ENCODE results near the gene CHCHD6.
"Not testable (repeated sequence)": the region's sequence is repeated elsewhere in the genome, so short reads cannot be mapped to it uniquely, and the experiment has no call there.

Gene CHCHD6

GRCh38 chr3:126773167-126773566 lies 69.1 kb downstream of the CHCHD6 start:
- no peak for DNase-seq

GRCh38 chr3:126773783-126774182 lies 69.7 kb downstream of the CHCHD6 start:
- no peak for DNase-seq

- no peak for DNase-seq
These were observed 73.3 kb downstream of the CHCHD6 start for GRCh38 chr3:126777366-126777765.

- no peak for DNase-seq
These were observed 76.6 kb downstream of the CHCHD6 start for GRCh38 chr3:126780666-126781065.

- no peak for DNase-seq
These were observed 77.4 kb downstream of the CHCHD6 start for GRCh38 chr3:126781406-126781805.

- no peak for DNase-seq
These were observed 78.0 kb downstream of the CHCHD6 start for GRCh38 chr3:126781889-126782491.

- no peak for DNase-seq
These were observed 78.5 kb downstream of the CHCHD6 start for GRCh38 chr3:126782536-126782935.

- DNase-seq = no peak
These were observed 80.2 kb downstream of the CHCHD6 start for GRCh38 chr3:126784254-126784653.

GRCh38 chr3:126791320-126791719 lies 87.3 kb downstream of the CHCHD6 start:
- not testable (repeated sequence) for DNase-seq

GRCh38 chr3:126792998-126793397 lies 89.0 kb downstream of the CHCHD6 start:
- DNase-seq = no peak

GRCh38 chr3:126797563-126797962 lies 93.5 kb downstream of the CHCHD6 start:
- no peak for DNase-seq

GRCh38 chr3:126798521-126798920 lies 94.5 kb downstream of the CHCHD6 start:
- DNase-seq = no peak

GRCh38 chr3:126799099-126799498 lies 95.1 kb downstream of the CHCHD6 start:
- DNase-seq = no peak

GRCh38 chr3:126801312-126801711 lies 97.3 kb downstream of the CHCHD6 start:
- DNase-seq = not testable (repeated sequence)

GRCh38 chr3:126807795-126808194 lies 103.8 kb downstream of the CHCHD6 start:
- DNase-seq = no peak

GRCh38 chr3:126811530-126811929 lies 107.5 kb downstream of the CHCHD6 start:
- no peak for DNase-seq

GRCh38 chr3:126816298-126816697 lies 112.3 kb downstream of the CHCHD6 start:
- no peak for DNase-seq

GRCh38 chr3:126816986-126817777 lies 113.1 kb downstream of the CHCHD6 start:
- no peak for DNase-seq

- no peak for DNase-seq
These were observed 113.7 kb downstream of the CHCHD6 start for GRCh38 chr3:126817781-126818180.

- DNase-seq = no peak
These were observed 114.5 kb downstream of the CHCHD6 start for GRCh38 chr3:126818400-126819095.

GRCh38 chr3:126826693-126827092 lies 122.7 kb downstream of the CHCHD6 start:
- DNase-seq = no peak

- no peak for DNase-seq
These were observed 123.1 kb downstream of the CHCHD6 start for GRCh38 chr3:126827121-126827520.

- DNase-seq = no peak
These were observed 124.3 kb downstream of the CHCHD6 start for GRCh38 chr3:126828306-126828705.

GRCh38 chr3:126832933-126833332 lies 128.9 kb downstream of the CHCHD6 start:
- no peak for DNase-seq
